Mesangial cell (primary cell): Measurements from ENCODE around the gene NCK2. TPM values are rescaled to one million over a fixed set of nuclear protein-coding genes. Genes with fewer than 3 reads are reported as not detected.

ENCODE experiments used
- total RNA-seq: library from RNA; depleted of rRNA; stranded (reverse); fragments of >200 nt; gene quantifications from 2 replicates; pipeline ENCODE4 v1.2.3, GENCODE V29; 2015

NCK2 gene
- 41.4 and 50.8 TPM in 2 replicates for total RNA-seq

GRCh38 chr2:105744909-105745853 lies at the start of gene NCK2:
Gene NCK2 (plus strand): TSS chr2:105744912. CDS start chr2:105855064, 110,152 bp downstream.

